HG02588 (cell line): ENCODE measurements around the gene POLRMT.
"Not testable (repeated sequence)": the region's sequence is repeated elsewhere in the genome, so short reads cannot be mapped to it uniquely, and the experiment has no call there.

ENCODE experiments used
- ATAC-seq: cut with Tn5 transposase; IDR thresholded peaks from one replicate; pipeline ENCODE4 v1.9.1; 2021; ENCODE audit warnings: mild to moderate bottlenecking, moderate library complexity; ENCODE audit not compliant: unreplicated experiment

Gene POLRMT

DNA sequence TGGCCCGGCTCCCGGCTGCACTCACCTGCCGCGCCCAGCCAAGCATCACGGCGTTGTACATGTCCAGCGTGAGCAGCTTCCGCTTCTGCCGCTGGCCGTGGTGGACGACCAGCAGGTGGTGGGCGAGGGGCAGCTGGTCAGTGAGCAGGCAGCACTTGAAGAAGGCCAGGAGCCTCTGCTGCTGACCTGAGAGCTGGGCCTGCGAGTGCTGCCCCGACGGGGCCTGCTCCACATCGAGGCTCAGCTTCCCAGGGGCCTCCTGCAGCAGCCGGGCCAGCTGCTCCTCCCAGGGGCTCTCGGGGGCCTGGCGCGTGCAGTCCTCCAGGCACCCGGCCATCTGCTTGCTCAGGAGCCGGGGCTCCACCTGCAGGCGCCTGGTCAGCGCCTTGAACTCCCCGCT, 3.8 kb downstream of the POLRMT start:
- ATAC-seq: not testable (repeated sequence)

- ATAC-seq: no peak
These were observed 5.2 kb downstream of the POLRMT start for GRCh38 chr19:628168-628567.

GRCh38 chr19:626566-626965, 6.8 kb downstream of the POLRMT start:
- not testable (repeated sequence) for ATAC-seq

DNA sequence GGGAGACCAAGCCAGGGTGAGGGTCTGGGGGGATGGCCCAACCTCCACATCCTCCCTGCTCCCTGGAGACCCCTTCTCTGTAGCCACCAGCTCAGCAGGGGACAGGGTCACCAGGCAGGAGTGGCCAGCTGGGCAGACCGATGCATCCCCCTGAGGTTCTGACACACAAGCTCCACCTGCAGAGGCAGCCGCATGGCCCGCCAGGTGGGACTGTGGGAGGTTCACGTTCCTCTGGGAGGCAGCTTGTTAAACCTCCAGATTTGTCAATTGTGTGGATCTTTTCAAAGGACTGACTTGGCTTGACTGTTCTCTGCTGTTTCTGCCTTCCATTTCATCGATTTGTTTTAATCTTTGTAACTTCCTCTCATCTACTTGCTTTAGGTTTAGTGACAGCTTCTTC, 8.1 kb downstream of the POLRMT start:
- no peak for ATAC-seq

GRCh38 chr19:624433-625109, 8.8 kb downstream of the POLRMT start:
- no peak for ATAC-seq

DNA sequence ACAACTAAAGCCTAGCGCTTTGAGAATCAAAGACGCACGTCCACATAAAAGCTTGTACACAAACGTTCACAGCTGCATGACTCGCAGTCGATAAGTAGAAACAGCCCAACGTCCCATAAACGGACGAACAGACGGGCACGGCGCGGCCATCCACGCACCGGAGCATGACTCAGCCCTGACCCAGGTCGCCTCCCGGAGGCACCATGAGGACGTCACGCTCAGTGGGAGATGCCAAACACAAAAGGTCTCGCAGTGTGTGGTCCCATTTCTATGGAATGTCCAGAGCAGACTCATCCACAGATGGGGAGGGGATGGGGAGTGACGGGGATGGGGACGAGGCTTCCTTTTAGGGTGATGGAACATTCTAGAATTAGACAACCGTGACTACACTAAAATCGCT, 9.4 kb downstream of the POLRMT start:
- no peak for ATAC-seq

- ATAC-seq: no peak
These were observed 10.0 kb downstream of the POLRMT start for GRCh38 chr19:623175-623916.

DNA sequence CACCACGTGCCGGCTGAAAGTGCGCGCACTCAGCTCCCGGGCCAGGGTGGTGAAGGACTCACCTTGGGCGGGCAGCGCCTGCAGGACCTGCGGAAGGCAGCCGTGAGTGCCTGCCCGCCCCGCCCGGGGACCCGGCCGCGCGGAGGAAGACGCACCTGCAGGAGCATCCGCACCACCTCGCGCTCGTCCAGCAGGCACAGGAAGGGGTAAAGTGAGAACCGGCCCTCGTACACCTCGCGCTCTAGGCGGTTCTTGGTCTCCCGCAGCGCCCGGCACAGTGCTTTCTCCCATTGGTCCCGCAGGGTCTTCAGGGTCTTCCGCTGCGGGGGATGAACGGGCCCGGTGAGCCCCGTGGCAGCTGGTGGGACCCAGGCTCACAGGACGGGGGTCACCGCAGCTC, 10.7 kb downstream of the POLRMT start:
- no peak for ATAC-seq

GRCh38 chr19:621819-622218, 11.5 kb downstream of the POLRMT start:
- ATAC-seq: no peak

- ATAC-seq: not testable (repeated sequence)
These were observed 12.1 kb downstream of the POLRMT start for GRCh38 chr19:621191-621590.

DNA sequence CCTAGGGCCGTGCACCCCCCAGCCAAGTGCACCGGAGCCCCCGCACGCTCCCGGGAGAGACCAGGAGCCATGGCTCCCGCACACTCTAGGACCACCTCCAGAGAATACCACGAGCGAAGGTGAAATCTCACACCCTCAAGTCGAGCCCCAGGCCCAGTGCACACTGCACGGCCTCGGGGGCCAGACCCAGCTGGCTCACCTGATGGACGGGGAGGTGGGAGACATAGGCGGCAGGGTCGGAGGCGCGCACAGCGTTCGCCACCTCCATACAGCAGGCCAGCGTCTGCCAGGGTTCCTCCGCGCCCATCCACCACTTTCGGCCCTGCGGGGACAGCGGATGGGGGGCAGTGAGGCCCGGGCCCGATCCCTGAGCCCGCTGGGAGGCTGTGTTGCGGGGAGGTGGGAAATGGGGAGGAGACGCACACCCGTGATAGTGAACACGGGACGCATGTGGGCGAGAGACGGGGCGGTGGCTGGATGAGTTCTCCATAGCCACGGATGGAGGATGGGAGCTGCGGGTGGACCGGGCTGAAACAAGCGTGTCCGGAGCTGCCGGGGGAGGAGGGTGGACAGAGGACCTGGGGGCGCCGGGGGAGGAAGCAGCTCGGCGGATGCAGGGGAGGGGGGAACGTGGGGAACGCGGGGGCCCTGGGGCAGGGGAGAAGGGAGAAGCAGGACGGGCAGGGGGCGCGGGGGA, 13.0 kb downstream of the POLRMT start:
- no peak for ATAC-seq

- ATAC-seq: no peak
These were observed 13.9 kb downstream of the POLRMT start for GRCh38 chr19:619286-620002.

DNA sequence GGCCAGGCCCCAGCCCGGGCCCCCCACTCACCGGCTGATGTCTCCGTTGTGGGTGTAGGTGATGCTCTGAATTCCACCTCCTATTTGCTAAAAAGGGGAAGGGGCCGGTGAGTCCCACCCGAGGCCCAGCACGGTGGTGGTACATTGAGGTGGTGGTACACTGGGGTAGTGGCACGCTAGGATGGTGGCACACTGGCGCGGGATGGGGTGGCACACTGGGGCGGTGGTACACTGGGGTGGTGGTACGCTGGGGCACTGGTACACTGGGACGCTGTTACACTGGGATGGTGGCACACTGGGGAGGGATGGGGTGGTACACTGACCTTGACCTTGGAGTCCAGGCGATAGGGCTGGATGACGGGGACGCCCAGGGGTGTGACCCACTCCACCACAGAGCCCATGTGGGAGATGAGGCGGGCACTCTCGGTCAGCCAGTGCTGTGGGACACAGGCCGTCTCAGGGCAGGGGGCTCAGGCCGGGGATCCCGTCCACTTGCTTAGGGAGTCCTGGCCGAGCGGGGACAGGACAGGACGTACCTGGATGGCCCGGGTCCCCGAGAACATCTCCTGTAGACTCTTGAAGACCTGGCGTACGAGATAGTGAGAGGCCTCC, 14.6 kb downstream of the POLRMT start:
- ATAC-seq: no peak

DNA sequence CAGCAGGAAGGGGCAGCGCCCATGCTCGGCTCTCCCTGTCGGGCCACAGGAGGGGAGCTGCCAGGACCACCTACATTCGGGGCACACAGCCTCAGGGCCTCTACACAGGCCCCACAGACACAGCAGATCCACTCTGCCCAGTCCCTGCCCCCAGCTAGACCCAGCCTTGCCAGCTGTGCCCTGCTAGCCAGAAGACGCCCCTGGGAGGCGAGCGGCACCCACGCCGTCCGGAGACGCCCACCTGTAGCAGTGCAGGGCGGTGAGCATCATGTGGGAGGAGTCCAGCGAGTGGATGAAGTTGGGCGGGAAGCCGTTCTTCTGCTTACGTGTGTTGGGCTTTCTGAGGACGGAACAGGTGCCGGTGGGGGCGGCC, 15.1 kb downstream of the POLRMT start:
- ATAC-seq: no peak

DNA sequence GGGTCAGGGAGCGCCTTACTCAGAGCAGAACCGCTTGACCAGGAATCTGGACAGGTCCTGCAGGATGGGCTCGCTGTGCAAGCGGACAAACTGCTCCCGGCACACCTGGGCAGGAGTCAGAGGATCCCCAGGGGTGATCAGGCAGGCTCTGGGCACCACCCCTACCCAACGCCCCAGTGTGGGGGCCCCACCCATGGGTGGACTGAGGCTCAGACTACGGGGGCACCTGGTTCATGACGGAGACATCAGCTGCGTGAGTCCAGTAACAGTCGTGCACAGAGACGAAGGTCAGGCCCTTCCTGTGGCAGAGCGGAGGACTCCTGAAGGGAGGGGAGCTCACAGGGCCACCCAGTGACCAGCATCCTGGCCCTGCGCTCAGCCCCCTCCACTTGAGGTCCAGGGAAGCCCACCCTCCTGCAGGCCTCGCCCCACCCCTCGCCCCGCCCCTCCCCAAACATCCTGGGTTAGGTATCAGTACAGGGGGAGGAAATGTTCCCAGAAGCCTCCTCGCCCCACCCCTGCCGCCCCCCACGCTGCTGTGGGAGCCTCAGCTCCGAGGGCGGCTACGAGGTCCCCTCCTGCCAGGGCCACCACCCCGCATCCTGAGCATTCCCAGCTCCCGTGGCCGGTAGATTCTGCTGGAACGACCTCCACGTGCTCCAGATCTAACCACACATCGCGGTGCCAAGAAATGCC, 15.6 kb downstream of the POLRMT start:
- ATAC-seq: no peak

- ATAC-seq: no peak
These were observed 16.4 kb downstream of the POLRMT start for GRCh38 chr19:616747-617526.

- ATAC-seq: no peak
These were observed 17.2 kb downstream of the POLRMT start for GRCh38 chr19:616062-616700.

- no peak for ATAC-seq
These were observed 17.7 kb downstream of the POLRMT start for GRCh38 chr19:615619-616018.
